Uterus (tissue), 4 donors: ENCODE measurements around the gene SORCS3. TPM values are rescaled to one million over a fixed set of nuclear protein-coding genes. Genes with fewer than 3 reads are reported as not detected.

Experiments
- DNase-seq, 2 donors: peaks; one replicate each; pipeline ENCODE4 v3.0.0-alpha.2; 2019 to 2020
- H3K27ac ChIP-seq, 2 donors: fragments of 200-600 bp; sonication (generic); 1 replicate in 1 of 2; 2 replicates in 1 of 2; pipeline ENCODE4 v1.5.1; 2016 to 2018
- H3K27me3 ChIP-seq, 2 donors: fragments of 200-600 bp; sonication (generic); one replicate each; pipeline ENCODE4 v1.5.1; 2018 to 2019; ENCODE audit warnings: control low read depth in 1 of 2
- H3K36me3 ChIP-seq, 2 donors: fragments of 200-600 bp; sonication (generic); one replicate each; pipeline ENCODE4 v1.5.1; 2019; ENCODE audit warnings: control low read depth in 1 of 2
- H3K4me1 ChIP-seq, 2 donors: fragments of 200-600 bp; sonication (generic); one replicate each; pipeline ENCODE4 v1.5.1; 2018 to 2019; ENCODE audit warnings: control low read depth in 1 of 2
- H3K4me3 ChIP-seq, 2 donors: fragments of 200-600 bp; sonication (generic); 1 replicate in 1 of 2; 2 replicates in 1 of 2; pipeline ENCODE4 v1.5.1; 2018 to 2019; ENCODE audit warnings: mild to moderate bottlenecking in 1 of 2
- H3K9me3 ChIP-seq, 2 donors: fragments of 200-600 bp; sonication (generic); one replicate each; pipeline ENCODE4 v1.5.1; 2019; ENCODE audit warnings: control low read depth in 1 of 2
- POLR2A ChIP-seq, 2 donors: fragments of 450-650 bp; IDR thresholded peaks; one replicate each; pipeline ENCODE4 v1.6.1; 2016; ENCODE audit warnings: antibody characterized with exemption in 2 of 2, mild to moderate bottlenecking in 1 of 2, moderate library complexity in 1 of 2
- intact Hi-C: fragments of 100-400 bp; cut with DNase I; formaldehyde crosslinking; loops from one replicate; pipeline ENCODE4 v1.15.1; 2023; ENCODE audit warnings: low total_unique reads
- total RNA-seq, 4 donors: library from RNA; depleted of rRNA in 3 of 4; stranded (reverse); fragments of >200 nt in 3 of 4; gene quantifications; one replicate each; pipeline versions ENCODE4 v1.1.0 to v1.2.4, GENCODE V29; 2014 to 2023
- TF ChIP-seq, protein P1 (sequence below), 4 experiments: fragments of 200-600 bp in 2 of 4; fragments of 450-650 bp in 2 of 4; sonication (generic) in 2 of 4; IDR thresholded peaks; one replicate each; pipeline ENCODE4 v1.5.1; 2016 to 2019; ENCODE audit warnings: antibody characterized with exemption in 4 of 4, mild to moderate bottlenecking in 2 of 4, moderate library complexity in 1 of 4
- donor health status: DM: yes; HTN: yes; CAD: no.

The SORCS3 gene
- total RNA-seq, 4 donors from 2014 or later: 0.77 to 2.4 TPM; not detected in 2

DNA sequence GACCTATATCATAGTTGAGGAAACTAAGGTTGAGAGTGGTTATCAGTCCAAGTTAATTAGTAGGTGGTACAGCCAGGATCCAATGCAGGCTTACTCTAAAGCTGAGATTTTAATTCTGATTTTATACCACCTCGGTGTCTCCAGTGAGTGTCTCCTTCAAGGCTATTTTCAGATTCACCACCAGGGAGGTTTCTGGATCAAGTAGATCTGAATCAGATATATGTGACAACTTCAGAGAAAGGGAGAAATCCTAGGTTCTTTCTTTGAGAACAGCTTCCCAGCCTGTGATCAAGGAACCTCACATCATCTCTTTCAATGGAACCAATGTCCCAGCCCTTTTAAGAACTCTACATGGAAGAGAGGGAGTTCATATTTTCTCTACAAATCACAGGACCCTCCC is 429.2 kb downstream of the SORCS3 start:
- H3K36me3 ChIP-seq: no peaks in the 10 kb centered on the region
- H3K4me1 ChIP-seq: no peaks in the 10 kb centered on the region
- DNase-seq: no peak
- no peaks in the 10 kb centered on the region for H3K27me3 ChIP-seq
- no peaks in the 10 kb centered on the region for H3K9me3 ChIP-seq
- no peak for TF ChIP-seq POLR2A (IDR thresholded peaks at IDR 0.05)
- TF ChIP-seq, protein P1, sequence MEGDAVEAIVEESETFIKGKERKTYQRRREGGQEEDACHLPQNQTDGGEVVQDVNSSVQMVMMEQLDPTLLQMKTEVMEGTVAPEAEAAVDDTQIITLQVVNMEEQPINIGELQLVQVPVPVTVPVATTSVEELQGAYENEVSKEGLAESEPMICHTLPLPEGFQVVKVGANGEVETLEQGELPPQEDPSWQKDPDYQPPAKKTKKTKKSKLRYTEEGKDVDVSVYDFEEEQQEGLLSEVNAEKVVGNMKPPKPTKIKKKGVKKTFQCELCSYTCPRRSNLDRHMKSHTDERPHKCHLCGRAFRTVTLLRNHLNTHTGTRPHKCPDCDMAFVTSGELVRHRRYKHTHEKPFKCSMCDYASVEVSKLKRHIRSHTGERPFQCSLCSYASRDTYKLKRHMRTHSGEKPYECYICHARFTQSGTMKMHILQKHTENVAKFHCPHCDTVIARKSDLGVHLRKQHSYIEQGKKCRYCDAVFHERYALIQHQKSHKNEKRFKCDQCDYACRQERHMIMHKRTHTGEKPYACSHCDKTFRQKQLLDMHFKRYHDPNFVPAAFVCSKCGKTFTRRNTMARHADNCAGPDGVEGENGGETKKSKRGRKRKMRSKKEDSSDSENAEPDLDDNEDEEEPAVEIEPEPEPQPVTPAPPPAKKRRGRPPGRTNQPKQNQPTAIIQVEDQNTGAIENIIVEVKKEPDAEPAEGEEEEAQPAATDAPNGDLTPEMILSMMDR (IDR thresholded peaks at IDR 0.05): no peak
- intact Hi-C loops: no loop called here
- H3K27ac ChIP-seq: no peak overlapping the region
- no peak overlapping the region for H3K4me3 ChIP-seq

DNA sequence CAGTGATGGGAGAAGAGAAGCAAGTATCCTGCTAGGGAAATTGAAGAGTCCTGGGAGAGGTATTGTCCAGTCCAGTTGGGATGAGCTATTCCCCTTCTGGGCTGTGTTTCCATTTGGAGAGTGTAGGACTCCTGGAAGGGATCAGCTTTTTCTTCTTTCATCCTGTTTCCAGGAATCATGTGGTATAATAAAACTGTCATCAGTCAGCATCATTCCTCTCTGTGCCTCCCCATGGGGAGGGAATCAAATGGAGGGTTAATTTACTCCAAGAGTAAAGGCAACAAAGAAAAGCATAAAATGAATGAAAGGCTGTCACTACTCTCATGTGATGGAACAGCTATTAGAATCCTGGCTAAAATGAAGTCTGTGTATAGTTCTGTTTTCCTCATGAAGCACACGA is 429.9 kb downstream of the SORCS3 start:
- DNase-seq: no peak
- Histone ChIP-seq H3K9me3 (no peaks in the 10 kb centered on the region), H3K4me1 (no peaks in the 10 kb centered on the region), H3K27ac (no peak overlapping the region), H3K4me3 (no peak overlapping the region), H3K36me3 (no peaks in the 10 kb centered on the region), H3K27me3 (no peaks in the 10 kb centered on the region)
- no peak for TF ChIP-seq POLR2A (IDR thresholded peaks at IDR 0.05)
- TF ChIP-seq, protein P1 (IDR thresholded peaks at IDR 0.05): no peak
- intact Hi-C loops: no loop called here

GRCh38 chr10:105071980-105072379 is 430.9 kb downstream of the SORCS3 start:
- Histone ChIP-seq H3K27me3 (no peaks in the 10 kb centered on the region), H3K4me1 (no peaks in the 10 kb centered on the region), H3K27ac (no peak overlapping the region), H3K36me3 (no peaks in the 10 kb centered on the region), H3K9me3 (no peaks in the 10 kb centered on the region), H3K4me3 (no peak overlapping the region)
- intact Hi-C loops: no loop called here
- TF ChIP-seq POLR2A (IDR thresholded peaks at IDR 0.05): no peak
- TF ChIP-seq, protein P1 (IDR thresholded peaks at IDR 0.05): no peak
- no peak for DNase-seq

DNA sequence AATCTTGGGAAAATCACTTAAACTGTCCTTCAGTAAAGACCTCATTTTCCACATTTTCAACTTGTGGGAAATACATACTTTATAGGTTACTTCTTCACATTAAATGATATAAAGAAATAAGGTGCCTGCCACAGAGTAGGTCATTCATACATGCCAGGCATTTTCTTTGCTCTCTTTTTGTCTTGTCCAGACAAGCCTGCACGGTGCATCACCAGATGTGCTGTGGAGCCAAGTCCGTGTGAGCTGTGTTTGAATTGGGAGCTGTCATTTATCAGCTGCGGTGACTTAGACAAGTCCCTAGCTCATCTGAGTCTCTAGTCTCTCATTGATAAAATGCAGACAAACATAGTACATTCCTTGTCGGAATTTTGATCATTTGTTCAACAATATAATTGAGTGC is 432.9 kb downstream of the SORCS3 start:
- Histone ChIP-seq H3K27me3 (no peaks in the 10 kb centered on the region), H3K4me1 (no peaks in the 10 kb centered on the region), H3K36me3 (no peaks in the 10 kb centered on the region), H3K27ac (no peak overlapping the region), H3K9me3 (no peaks in the 10 kb centered on the region), H3K4me3 (no peak overlapping the region)
- TF ChIP-seq, protein P1 (IDR thresholded peaks at IDR 0.05): no peak
- no peak for TF ChIP-seq POLR2A (IDR thresholded peaks at IDR 0.05)
- intact Hi-C loops: no loop called here
- no peak for DNase-seq

- no peak for TF ChIP-seq POLR2A (IDR thresholded peaks at IDR 0.05)
- TF ChIP-seq, protein P1 (IDR thresholded peaks at IDR 0.05): no peak
- intact Hi-C loops: no loop called here
- Histone ChIP-seq H3K4me3 (no peak overlapping the region), H3K4me1 (no peaks in the 10 kb centered on the region), H3K9me3 (no peaks in the 10 kb centered on the region), H3K27me3 (no peaks in the 10 kb centered on the region), H3K27ac (no peak overlapping the region), H3K36me3 (no peaks in the 10 kb centered on the region)
- DNase-seq: no peak
Observed at GRCh38 chr10:105075031-105075430, 433.9 kb downstream of the SORCS3 start.
